Measurements from ENCODE around the gene STIM1. TPM values are rescaled to one million over a fixed set of nuclear protein-coding genes. Genes with fewer than 3 reads are reported as not detected.

Gene STIM1
- total RNA-seq, 2 experiments from 2014 or later: 103 to 108 TPM

GRCh38 chr11:3916962-3917361 is 61.5 kb downstream of the STIM1 start:
- H3K27me3 Mint-ChIP-seq: no peaks in the 10 kb centered on the region
- peaks cover 4% of the 10 kb centered on the region for H3K9me3 Mint-ChIP-seq
- POLR2A ChIA-PET: no interaction called here
- H3K4me3 Mint-ChIP-seq: no peak overlapping the region
- no peak for DNase-seq
- peaks cover 69% of the 10 kb centered on the region for H3K4me1 Mint-ChIP-seq
- CTCF ChIA-PET: interaction anchor here (2.1 kb wide), 1 partner anchor 11 kb away, joined by 13 read pairs; no protein-coding TSS in a partner anchor
- H3K27ac Mint-ChIP-seq: peak overlapping the region; percentile 81
- peaks cover 39% of the 10 kb centered on the region for H3K36me3 Mint-ChIP-seq (ENCODE audit: low read depth)

- peak; percentile 76 for DNase-seq
- Mint-ChIP-seq H3K9me3 (peaks cover 4% of the 10 kb centered on the region), H3K27me3 (no peaks in the 10 kb centered on the region), H3K36me3 (ENCODE audit: low read depth) (peaks cover 47% of the 10 kb centered on the region), H3K4me1 (peaks cover 56% of the 10 kb centered on the region), H3K4me3 (no peak overlapping the region), H3K27ac (peak overlapping the region; percentile 84)
- ChIA-PET CTCF (interaction anchor here (2.2 kb wide), 1 partner anchor 65 kb away, joined by 7 read pairs; the partner anchor contains the start of gene STIM1), POLR2A (no interaction called here)
These were observed 64.8 kb downstream of the STIM1 start for GRCh38 chr11:3920148-3920852.

GRCh38 chr11:3922056-3922455 is 66.6 kb downstream of the STIM1 start:
- H3K36me3 Mint-ChIP-seq (ENCODE audit: low read depth): peaks cover 43% of the 10 kb centered on the region
- no peak for DNase-seq
- H3K27ac Mint-ChIP-seq: no peak overlapping the region
- CTCF ChIA-PET: no interaction called here
- H3K4me3 Mint-ChIP-seq: no peak overlapping the region
- no peaks in the 10 kb centered on the region for H3K27me3 Mint-ChIP-seq
- peaks cover 4% of the 10 kb centered on the region for H3K9me3 Mint-ChIP-seq
- peaks cover 52% of the 10 kb centered on the region for H3K4me1 Mint-ChIP-seq
- POLR2A ChIA-PET: no interaction called here

DNA sequence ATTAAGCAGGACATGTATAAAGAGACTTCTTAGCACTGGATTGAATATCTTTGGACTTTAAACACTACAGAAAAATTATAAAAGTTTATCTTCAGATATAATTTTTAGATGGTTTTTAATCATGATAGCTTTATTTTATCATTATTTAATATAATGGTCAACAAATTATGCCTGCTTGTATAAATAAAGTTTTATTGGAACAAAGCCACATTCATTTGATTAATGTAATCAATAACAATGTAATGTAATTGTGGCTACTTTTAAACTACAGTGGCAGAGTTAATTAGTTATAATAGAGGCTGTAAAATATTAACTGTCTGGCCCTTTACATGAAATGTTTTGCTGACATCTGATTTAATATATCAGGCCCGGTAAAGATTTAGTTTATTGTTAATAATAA is 70.0 kb downstream of the STIM1 start:
- Mint-ChIP-seq H3K27ac (no peak overlapping the region), H3K4me3 (no peak overlapping the region), H3K9me3 (peaks cover 4% of the 10 kb centered on the region), H3K27me3 (no peaks in the 10 kb centered on the region), H3K36me3 (ENCODE audit: low read depth) (peaks cover 30% of the 10 kb centered on the region), H3K4me1 (peaks cover 22% of the 10 kb centered on the region)
- POLR2A ChIA-PET: no interaction called here
- CTCF ChIA-PET: interaction anchor here (0.9 to 2.8 kb wide), 2 partner anchors 71 to 88 kb away, joined by 3 to 8 read pairs; partner anchors contain the start of gene STIM1
- DNase-seq: no peak

GRCh38 chr11:3926458-3927095 is 71.1 kb downstream of the STIM1 start:
- POLR2A ChIA-PET: interaction anchor here (1.0 kb wide), 1 partner anchor 71 kb away, joined by 3 read pairs; the partner anchor contains the start of gene STIM1
- H3K36me3 Mint-ChIP-seq (ENCODE audit: low read depth): peaks cover 29% of the 10 kb centered on the region
- peaks cover 17% of the 10 kb centered on the region for H3K4me1 Mint-ChIP-seq
- H3K9me3 Mint-ChIP-seq: no peaks in the 10 kb centered on the region
- no peak overlapping the region for H3K4me3 Mint-ChIP-seq
- CTCF ChIA-PET: interaction anchor here (1.0 to 2.8 kb wide), 4 partner anchors 11 to 85 kb away, joined by 4 to 8 read pairs (median 6); partner anchors contain the start of gene STIM1
- no peak for DNase-seq
- no peaks in the 10 kb centered on the region for H3K27me3 Mint-ChIP-seq
- peak overlapping the region; percentile 75 for H3K27ac Mint-ChIP-seq

GRCh38 chr11:3927129-3927796 is 71.8 kb downstream of the STIM1 start:
- ChIA-PET CTCF (interaction anchor here (1.0 to 1.4 kb wide), 4 partner anchors 10 to 86 kb away, joined by 3 to 7 read pairs (median 4); partner anchors contain the start of gene STIM1), POLR2A (interaction anchor here (1.0 kb wide), 1 partner anchor 72 kb away, joined by 3 read pairs; the partner anchor contains the start of gene STIM1)
- Mint-ChIP-seq H3K9me3 (no peaks in the 10 kb centered on the region), H3K27me3 (no peaks in the 10 kb centered on the region), H3K27ac (no peak overlapping the region), H3K4me3 (no peak overlapping the region), H3K36me3 (ENCODE audit: low read depth) (peaks cover 23% of the 10 kb centered on the region), H3K4me1 (peaks cover 14% of the 10 kb centered on the region)
- DNase-seq: no peak

DNA sequence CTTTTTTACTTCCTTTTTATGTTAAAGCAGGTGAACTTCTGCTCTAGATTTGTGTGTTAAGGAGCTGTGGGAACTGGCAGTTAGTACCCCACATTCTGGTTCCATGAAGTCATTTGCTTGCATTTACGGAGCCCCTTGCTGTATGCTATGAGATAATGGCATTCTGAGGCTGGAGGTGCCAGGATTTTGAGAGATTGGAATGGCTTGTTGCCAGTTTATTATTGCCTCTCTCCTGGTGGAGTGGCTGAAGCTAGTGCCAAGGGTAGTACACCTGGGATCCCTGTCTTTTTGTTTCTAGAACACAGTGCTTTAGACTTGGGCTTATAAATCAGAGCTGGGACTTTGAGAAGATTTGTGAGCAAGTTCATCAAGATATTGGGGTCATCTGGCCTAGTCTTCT is 73.8 kb downstream of the STIM1 start:
- DNase-seq: no peak
- CTCF ChIA-PET: interaction anchor here (1.2 to 1.5 kb wide), 4 partner anchors 9 to 88 kb away, joined by 3 to 4 read pairs (median 4); partner anchors contain the start of gene RHOG
- H3K27ac Mint-ChIP-seq: no peak overlapping the region
- no peaks in the 10 kb centered on the region for H3K27me3 Mint-ChIP-seq
- H3K9me3 Mint-ChIP-seq: no peaks in the 10 kb centered on the region
- POLR2A ChIA-PET: no interaction called here
- H3K4me3 Mint-ChIP-seq: no peak overlapping the region
- H3K4me1 Mint-ChIP-seq: peaks cover 19% of the 10 kb centered on the region
- peaks cover 19% of the 10 kb centered on the region for H3K36me3 Mint-ChIP-seq (ENCODE audit: low read depth)

DNA sequence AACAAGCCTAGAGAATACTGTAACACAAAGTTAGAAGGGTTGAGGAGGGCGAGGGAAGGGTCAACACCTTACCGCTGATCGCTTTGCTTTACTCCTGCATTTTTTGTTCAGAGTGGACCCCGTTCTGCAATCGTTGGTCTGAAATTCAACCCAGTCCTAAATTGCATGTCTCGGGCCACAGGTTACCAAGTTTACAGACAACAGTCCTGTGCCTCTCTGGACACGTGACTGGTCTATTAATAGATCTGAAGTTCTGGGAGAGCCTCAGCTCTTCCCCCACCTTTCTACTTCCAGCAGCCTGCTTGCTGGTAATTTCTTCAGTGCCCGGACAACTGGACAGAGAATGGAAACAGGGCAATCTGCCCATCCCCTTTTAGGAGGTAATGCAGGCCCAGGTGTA is 74.2 kb downstream of the STIM1 start:
- DNase-seq: no peak
- Mint-ChIP-seq H3K9me3 (no peaks in the 10 kb centered on the region), H3K27me3 (no peaks in the 10 kb centered on the region), H3K4me3 (no peak overlapping the region), H3K27ac (no peak overlapping the region), H3K4me1 (peaks cover 24% of the 10 kb centered on the region), H3K36me3 (ENCODE audit: low read depth) (peaks cover 20% of the 10 kb centered on the region)
- ChIA-PET POLR2A (no interaction called here), CTCF (interaction anchor here (1.1 to 1.5 kb wide), 5 partner anchors 8 to 88 kb away, joined by 3 to 4 read pairs (median 4); partner anchors contain the start of gene RHOG)

DNA sequence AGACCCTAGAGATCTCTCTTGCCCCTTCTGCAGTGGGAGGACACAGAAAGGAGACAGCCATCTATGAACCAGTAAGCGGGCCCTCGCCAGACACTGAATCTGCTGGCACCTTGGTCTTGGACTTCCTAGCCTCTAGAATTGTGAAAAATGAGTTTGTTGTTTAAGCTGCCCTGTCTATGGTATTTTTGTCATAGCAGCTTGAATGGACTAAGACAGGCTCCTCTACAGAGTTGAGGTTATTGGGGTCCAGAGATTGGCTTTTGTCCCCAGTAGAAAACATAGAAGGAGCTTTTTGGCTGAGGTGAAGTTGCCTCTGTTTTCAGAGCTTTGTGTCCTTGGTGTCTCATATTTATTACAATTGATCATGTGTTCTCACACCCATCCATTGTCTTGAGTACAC is 77.2 kb downstream of the STIM1 start:
- ChIA-PET CTCF (interaction anchor here (1.1 to 1.8 kb wide), 3 partner anchors 18 to 78 kb away, joined by 3 to 8 read pairs (median 4); partner anchors contain the start of gene STIM1), POLR2A (no interaction called here)
- no peak overlapping the region for H3K27ac Mint-ChIP-seq
- H3K9me3 Mint-ChIP-seq: no peaks in the 10 kb centered on the region
- H3K27me3 Mint-ChIP-seq: no peaks in the 10 kb centered on the region
- DNase-seq: no peak
- H3K4me3 Mint-ChIP-seq: no peak overlapping the region
- H3K4me1 Mint-ChIP-seq: peaks cover 43% of the 10 kb centered on the region
- H3K36me3 Mint-ChIP-seq (ENCODE audit: low read depth): peaks cover 41% of the 10 kb centered on the region

GRCh38 chr11:3933165-3933628 is 77.7 kb downstream of the STIM1 start:
- CTCF ChIA-PET: interaction anchor here (1.1 to 1.8 kb wide), 3 partner anchors 17 to 78 kb away, joined by 3 to 8 read pairs (median 4); partner anchors contain the start of gene STIM1

DNA sequence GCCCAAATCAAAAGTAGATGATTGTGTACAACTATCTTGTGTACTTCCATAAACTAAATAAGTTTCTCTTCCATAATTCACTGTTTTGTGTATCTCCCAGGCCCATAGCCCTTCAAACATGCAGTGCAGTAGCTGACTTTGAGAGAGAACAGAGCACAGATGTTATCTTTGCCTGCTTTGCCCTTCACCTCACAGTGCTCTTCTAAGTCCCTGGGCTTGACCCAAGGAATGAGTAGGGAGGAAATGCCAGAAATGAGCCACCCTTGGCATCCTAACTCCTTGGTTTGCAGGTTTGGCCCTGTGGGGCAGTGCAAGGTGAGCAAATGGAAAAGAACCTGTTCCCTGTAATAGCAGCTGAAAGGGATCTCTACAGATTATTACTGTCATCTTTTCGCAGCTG is 79.2 kb downstream of the STIM1 start:
- no peaks in the 10 kb centered on the region for H3K9me3 Mint-ChIP-seq
- peaks cover 48% of the 10 kb centered on the region for H3K4me1 Mint-ChIP-seq
- no peak for DNase-seq
- ChIA-PET CTCF (interaction anchor here (1.0 to 1.8 kb wide), 2 partner anchors 80 to 85 kb away, joined by 3 to 8 read pairs; partner anchors contain the start of gene STIM1), POLR2A (no interaction called here)
- no peak overlapping the region for H3K27ac Mint-ChIP-seq
- H3K4me3 Mint-ChIP-seq: no peak overlapping the region
- peaks cover 31% of the 10 kb centered on the region for H3K36me3 Mint-ChIP-seq (ENCODE audit: low read depth)
- no peaks in the 10 kb centered on the region for H3K27me3 Mint-ChIP-seq

More at GRCh38 chr11:3933165-3933628, 77.7 kb downstream of the STIM1 start:
- peaks cover 41% of the 10 kb centered on the region for H3K36me3 Mint-ChIP-seq (ENCODE audit: low read depth)
- POLR2A ChIA-PET: no interaction called here
- H3K27me3 Mint-ChIP-seq: no peaks in the 10 kb centered on the region
- no peak for DNase-seq
- H3K4me1 Mint-ChIP-seq: peaks cover 43% of the 10 kb centered on the region
- H3K27ac Mint-ChIP-seq: no peak overlapping the region
- H3K4me3 Mint-ChIP-seq: no peak overlapping the region
- H3K9me3 Mint-ChIP-seq: no peaks in the 10 kb centered on the region

DNA sequence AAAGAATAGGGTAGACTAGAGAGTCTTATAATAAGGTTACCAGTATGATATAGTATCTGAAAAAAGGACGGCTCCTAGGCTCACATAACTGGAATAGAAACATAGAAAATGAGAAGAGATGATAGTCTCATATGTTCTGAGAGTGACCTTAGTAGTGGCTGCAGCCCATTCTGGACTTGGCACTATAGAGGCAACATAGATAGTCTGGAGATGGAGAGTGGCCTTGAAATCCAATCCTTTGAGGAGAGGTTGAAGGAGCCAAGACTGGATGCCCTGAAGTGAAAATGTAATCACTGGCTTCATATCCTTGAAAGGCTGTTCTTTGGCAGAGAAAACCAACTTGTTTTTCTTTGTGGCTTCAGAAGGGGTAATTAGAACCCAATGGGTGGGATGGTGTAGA is 81.1 kb downstream of the STIM1 start:
- ChIA-PET CTCF (interaction anchor here (1.5 kb wide), 1 partner anchor 82 kb away, joined by 3 read pairs; no protein-coding TSS in a partner anchor), POLR2A (no interaction called here)
- Mint-ChIP-seq H3K4me3 (no peak overlapping the region), H3K27ac (no peak overlapping the region), H3K4me1 (peaks cover 61% of the 10 kb centered on the region), H3K9me3 (no peaks in the 10 kb centered on the region), H3K27me3 (no peaks in the 10 kb centered on the region), H3K36me3 (ENCODE audit: low read depth) (peaks cover 38% of the 10 kb centered on the region)
- DNase-seq: no peak

Data from activated CD4-positive, alpha-beta T cell treated with anti-CD3 and anti-CD28 coated beads, Interleukin-2, amount 10 ng/mL, durations not matched to agents 7 days and 5 days (primary cell).